HG02870 (cell line): Measurements from ENCODE around the gene FCRLB.
"Not testable (repeated sequence)": the region's sequence is repeated elsewhere in the genome, so short reads cannot be mapped to it uniquely, and the experiment has no call there.

Experiments
- ATAC-seq: cut with Tn5 transposase; IDR thresholded peaks from one replicate; pipeline ENCODE4 v1.9.1; 2021; ENCODE audit warnings: mild to moderate bottlenecking, moderate library complexity; ENCODE audit not compliant: unreplicated experiment

Gene FCRLB, protein sequence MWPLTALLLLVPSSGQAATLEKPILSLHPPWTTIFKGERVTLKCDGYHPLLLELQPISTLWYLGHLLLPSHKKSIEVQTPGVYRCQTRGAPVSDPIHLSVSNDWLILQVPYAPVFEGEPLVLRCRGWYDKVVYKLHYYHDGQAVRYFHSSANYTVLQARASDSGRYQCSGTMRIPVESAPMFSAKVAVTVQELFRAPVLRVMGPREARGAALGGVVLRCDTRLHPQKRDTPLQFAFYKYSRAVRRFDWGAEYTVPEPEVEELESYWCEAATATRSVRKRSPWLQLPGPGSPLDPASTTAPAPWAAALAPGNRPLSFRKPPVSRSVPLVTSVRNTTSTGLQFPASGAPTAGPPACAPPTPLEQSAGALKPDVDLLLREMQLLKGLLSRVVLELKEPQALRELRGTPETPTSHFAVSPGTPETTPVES

DNA sequence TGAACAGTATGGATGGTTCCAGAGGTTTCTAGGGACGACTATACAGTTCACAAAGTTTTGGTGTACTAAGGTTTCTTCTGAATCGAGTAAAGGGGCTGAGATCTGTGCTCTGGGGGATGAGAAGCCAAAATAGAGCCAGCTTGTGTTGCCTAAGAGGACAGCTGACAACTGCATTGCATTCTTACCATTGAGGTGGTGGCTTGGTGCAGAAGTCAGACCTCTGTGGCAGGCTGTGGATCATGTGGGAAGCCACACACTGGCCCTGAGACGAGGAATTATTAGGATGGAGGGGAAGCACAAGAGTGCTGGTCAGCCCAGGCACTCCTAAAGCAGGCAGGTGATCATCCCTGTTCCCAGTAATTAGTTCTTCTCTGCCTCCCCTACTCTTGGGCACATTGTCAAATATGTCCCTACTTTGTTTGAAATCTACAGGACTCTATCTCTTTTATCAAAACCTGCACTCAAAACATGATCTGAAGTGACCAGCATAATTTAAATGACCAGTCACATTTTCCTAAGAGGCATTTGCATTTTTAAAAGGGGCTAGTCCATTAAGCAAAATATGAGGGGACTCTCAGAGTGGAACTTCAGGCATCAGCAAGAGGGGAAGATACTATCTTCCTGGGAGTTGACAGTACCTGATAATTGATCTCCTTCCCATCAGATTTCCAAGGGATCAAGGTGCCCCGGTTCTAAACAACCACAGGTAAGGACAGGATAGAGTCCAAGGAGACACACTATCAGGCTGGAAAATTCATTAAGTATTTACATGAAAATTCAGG is at the start of gene FCRLB:
TSS of gene FCRLB (plus strand) at position 589 of the 782 bp plus-strand sequence. CDS start 1,129 bp downstream, outside the sequence.
- ATAC-seq = no peak

DNA sequence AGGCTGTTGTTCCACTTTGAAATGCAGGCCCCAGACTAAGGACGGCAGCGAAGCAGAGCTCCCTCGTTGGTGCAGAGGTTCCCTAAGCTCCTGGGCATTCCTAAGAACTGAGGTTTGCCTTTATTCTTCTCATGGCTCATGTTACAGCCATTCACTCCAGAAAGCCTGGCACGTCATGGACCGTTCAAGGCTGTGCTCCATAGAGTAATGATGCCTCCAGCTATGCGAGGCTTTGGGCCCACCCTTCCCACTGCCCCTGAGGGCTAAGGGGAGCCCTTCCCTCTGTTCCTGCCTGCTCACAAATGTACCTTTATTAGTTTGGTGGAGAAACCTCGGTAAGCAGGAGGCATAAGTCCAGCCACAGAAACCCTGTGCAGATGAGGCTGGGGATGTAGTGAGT is 47.9 kb upstream of the FCRLB start:
- ATAC-seq = not testable (repeated sequence)

DNA sequence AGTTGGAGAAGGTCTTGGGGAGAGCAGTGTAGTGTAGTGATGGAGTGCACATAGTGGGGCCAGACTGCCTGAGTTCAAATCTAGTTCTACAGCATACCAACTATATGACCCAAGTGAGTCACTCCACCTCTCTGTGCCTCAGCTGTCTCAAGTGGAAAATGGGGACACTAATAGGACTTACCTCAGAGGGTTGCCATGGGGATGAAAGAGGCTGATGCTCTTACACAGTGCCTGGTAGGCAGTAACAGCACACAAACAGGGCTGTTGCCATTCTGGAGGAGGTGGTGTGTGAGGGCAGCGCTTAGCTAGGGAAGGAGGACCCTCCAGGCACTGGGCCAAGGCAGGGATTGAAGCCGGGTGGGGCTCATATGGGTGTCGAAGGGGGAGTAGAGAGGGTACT is 46.9 kb upstream of the FCRLB start:
- ATAC-seq = not testable (repeated sequence)

DNA sequence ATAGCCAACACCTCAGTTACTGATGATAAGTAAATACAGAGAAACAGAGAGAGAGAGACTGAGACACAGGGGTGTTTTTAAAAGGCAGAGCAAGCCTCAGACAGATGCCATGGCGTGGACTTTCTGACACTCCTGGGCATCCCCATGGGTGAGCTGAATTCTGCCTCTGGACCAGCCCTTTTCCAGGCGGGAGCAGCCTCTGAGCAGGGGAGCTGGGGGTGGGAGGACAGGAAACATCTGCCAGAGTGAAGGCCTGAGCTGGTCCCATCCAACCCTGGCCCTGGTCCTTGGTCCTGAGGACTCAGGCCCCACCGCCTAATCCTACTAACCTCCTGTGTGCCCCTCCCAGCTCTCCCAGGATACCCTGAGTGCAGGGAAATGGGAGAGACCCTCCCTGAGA is 46.4 kb upstream of the FCRLB start:
- not testable (repeated sequence) for ATAC-seq

DNA sequence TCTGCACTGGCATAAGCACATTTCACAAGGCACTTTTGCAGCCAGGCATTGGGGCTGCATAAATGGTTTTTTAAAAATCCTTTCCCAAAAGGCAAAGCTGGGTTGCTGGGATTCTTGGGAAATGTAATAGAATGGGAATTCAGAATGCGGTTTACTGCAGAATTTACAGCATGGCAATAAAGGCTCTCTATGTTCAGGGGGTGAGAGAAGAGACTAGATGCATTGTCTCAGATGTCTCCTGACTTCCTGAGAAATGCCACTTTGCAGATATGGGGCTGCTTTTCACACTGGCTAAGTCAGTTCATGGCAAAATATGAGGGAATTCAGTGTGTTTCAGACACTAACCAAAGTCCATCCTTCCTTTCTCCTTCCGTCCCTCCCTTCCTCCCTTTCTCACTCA is 44.9 kb upstream of the FCRLB start:
- no peak for ATAC-seq

DNA sequence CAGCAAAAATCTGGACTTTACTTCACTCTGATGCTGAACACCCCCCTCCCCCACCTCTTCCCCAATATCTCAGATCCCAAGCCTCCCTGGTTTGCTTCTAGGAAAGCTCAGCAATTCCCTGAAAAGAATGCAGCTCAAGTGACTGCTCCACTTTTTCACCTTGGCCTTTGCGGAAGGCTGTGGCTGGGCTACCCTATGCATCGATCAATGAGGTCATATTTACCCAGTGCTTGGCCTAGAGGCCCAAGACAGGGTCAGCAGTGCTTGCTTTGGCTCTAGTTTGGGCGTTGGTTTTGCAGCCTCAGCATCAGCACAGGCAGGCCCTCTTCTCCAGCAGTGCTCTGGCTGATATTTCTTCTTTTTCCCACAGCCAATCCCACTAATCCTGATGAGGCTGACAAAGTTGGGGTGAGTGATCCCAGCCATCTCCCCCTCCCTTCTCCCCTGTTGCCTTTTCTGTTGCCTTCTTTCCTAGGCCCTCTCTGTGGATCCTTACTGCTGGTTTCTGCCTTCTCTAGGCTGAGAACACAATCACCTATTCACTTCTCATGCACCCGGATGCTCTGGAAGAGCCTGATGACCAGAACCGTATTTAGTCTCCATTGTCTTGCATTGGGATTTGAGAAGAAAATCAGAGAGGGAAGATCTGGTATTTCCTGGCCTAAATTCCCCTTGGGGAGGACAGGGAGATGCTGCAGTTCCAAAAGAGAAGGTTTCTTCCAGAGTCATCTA is 44.2 kb upstream of the FCRLB start:
- no peak for ATAC-seq

DNA sequence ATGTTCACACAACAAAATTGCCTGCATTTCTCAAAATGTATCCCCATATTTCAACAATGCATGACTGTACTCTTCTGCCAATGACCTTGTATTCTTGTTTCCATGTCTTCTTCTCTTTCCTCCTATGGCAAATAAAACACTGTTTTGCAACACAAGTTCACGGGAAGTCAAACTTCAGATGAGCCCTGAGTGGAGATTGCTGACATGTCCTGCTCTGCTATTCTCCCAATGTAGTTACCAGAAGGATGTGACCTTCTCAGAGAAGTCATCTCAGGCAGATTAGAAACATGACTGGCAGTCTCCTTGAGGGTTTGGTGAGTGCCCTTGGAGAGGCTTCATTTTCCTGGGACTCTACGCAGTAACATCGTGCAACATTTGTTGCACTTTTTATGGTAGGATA is 42.8 kb upstream of the FCRLB start:
- ATAC-seq = no peak

DNA sequence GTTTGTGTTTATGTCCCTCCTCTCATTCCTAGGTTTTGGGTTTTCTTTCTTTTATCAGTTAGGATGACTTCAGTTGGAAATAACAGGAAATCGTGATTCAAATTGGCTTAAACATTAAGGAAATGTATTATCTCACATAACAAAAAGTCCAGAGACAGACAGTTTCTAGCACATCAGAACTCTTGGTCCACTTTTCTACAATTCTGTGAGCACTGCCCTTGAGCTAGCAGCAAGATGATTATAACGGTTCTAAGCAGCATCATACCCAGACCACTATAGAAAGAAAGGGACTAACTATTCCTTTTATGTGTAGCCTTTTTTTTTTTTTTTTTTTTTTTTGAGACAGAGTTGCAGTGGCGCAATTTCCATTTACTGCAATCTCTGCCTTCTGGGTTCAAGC is 39.5 kb upstream of the FCRLB start:
- no peak for ATAC-seq

DNA sequence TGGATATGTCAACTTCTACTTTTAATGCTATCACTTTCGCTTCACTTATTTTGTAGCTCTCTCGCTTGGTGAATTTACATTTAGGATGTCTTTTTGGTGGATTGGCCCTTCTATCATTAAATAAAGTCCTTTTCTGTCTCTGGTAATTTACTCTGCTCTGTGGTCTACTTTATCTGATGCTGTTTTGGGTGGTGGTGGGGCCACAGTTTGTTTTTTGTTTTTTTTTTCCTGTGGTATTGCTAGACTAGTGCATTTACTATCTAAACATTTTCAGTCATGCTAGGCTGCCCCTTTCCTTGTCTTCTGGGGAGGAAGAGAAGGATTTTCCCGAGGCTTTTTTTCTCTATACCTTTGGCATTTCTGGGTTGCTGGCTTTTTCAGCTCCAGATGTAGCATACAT is 32.4 kb upstream of the FCRLB start:
- ATAC-seq = no peak

DNA sequence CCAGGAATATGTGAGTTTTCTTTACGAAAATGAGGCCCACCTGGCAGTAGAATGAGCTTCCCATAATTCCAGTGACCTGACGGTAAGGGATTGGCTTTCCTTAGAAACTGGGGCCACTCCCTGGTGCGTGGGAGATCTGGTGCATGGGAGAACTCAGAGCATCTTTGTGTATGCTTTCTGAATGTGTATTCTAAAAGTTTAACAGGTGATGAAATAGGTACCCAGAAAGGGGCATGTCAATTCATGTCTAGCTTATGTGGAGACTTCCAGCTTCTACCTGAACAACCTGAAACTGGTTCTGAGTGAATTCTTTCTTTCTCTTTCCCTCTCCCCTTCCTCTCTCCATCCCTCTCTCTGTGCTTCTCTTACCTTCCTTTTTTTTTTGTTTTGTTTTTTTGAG is 29.5 kb upstream of the FCRLB start:
- ATAC-seq = no peak

DNA sequence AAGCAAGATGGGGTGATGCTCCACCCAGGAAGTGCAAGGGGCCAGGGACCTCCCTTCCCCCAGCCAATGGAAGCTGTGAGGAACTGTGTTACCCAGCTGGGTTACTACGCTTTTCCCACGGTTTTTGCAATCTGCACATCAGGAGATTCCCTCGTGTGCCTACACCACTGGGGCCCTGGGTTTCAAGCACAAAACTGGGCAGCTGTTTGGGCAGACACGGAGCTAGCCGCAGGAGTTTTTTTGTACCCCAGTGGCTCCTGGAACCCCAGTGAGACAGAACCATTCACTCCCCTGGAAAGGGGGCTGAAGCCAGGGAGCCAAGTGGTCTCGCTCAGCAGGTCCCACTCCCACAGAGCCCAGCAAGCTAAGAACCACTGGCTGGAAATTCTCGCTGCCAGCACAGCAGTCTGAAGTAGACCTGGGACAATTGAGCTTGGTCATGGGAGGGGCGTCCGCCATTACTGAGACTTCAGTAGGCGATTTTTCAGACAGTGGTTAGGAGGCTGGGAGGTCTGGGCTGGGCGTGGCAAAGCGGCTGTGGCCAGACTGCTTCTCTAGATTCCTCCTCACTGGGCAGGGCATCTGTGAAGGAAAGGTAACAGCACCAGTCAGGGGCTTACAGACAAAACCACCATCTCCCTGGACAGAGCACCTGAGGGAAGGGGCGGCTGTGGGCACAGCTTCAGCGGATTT is 28.2 kb upstream of the FCRLB start:
- not testable (repeated sequence) for ATAC-seq

DNA sequence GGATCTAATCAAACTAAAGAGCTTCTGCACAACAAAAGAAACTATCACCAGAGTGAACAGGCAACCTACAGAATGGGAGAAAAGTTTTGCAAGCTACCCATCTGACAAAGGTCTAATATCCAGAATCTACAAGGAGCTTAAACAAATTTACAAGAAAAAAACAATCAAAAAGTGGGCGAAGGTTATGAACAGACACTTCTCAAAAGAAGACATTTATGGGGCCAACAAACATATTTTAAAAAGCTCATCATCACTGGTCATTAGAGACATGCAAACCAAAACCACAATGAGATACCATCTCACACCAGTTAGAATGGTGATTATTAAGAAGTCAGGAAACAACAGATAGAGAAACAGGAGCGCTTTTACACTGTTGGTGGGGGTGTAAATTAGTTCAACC is 23.0 kb upstream of the FCRLB start:
- ATAC-seq = not testable (repeated sequence)

DNA sequence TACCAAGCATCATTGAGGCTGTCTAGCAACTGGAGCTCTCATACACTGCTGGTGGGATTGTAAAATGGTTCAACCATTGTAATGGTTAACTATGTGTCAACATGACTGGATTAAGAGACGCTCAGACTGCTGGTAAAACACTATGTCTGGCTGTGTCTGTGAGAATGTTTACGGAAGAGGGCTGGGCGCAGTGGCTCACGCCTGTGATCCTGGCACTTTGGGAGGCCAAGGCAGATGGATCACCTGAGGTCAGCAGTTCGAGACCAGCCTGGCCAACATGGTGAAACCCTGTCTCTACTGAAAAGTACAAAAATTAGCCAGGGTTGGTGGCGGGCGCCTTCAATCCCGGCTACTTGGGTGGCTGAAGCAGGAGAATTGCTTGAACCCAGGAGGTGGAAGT is 19.1 kb upstream of the FCRLB start:
- no peak for ATAC-seq

DNA sequence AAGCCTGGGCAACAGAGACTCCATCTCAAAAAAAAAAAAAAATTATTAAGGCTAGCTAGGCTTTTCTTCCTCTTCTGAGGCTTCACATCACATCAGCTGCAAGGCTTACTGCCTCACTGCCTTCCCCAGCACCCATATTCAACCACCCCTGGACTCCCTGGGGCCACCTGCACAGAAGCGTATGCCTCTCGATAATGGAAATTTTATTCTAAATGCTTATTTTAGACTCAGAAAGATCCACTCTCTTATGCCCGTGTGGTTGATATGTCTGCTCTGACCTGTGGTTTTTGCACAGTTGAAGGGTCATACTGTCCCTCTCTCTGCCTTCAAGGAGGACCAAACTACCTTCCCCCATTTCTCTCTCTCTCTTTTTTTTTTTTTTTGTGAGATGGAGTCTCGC is 15.8 kb upstream of the FCRLB start:
- ATAC-seq = no peak

DNA sequence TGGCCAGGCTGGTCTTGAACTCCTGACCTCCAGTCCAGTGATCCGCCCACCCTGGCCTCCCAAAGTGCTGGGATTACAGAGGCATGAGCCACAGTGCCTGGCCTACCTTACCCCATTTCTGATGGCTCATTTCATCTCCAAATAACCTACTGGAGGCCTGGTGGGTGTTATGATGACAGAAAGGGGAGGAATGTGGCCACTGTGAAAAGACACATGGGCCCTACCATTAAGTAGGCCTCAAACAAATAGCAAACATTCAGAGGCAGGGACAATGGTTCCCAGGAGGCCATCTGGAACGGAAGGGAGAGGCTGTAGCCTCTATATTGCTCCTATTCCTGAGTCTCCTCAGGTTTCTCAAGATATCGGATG is 15.2 kb upstream of the FCRLB start:
- ATAC-seq = no peak

DNA sequence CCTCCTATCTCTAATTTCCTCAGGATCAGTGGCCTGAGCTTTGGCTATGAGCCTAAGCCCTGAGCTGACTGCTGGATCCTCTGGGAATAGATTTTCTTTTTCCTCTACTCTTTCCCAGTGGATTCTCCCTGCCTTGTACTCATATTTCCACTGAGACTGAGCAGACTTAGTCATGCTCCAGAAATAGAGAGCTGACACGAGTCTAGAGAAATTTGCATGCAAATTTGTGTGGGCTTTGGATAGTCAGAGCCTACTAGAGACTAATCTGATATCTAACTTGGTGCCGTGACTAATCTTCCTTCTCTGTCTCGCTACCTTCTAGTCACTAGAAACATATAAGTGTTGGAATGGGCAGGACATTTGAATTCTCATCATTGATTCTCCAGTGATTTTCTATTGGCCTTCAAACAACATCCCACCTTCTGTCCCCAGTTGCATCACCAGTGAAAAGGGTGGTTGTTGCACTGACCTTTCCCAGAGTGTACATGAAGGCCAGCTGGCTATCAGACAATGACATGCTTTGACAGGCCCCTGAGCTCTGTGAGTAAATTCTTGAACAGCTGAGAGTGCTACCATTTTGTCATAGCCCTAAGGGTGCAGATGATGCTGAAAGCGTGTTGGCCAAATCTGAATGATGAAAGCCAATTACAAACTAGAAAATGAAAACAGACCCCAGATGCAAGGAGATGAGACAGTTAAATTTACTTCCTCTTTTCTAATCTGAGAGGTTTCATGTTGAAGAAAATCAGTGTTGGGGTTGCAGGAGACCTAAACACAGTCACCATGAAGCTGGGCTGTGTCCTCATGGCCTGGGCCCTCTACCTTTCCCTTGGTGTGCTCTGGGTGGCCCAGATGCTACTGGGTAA is 14.6 kb upstream of the FCRLB start, which contains the start of gene FCRLA:
TSS of gene FCRLA (plus strand) at position 748 of the 866 bp plus-strand sequence. CDS start at position 784, 36 bp downstream.
- peak; percentile 75 for ATAC-seq

DNA sequence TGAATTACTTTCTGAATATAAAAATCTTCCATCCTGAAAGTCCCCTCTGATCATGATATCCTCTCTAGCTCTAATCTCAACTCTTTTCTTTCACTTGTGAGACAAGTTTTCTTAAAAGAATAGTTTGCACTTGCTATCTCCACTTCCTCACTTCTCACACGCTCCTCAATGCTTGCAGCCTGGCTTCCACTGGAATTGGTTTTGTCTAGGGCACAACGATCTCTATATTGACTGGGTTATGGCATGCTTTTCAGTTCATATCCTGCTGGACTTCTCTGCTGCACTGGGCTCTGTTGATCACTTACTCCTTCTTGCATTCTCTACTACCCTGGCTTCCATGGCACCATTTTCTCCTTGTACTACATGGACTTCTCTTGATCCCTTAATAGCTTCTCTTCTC is 13.8 kb upstream of the FCRLB start:
- ATAC-seq = no peak

DNA sequence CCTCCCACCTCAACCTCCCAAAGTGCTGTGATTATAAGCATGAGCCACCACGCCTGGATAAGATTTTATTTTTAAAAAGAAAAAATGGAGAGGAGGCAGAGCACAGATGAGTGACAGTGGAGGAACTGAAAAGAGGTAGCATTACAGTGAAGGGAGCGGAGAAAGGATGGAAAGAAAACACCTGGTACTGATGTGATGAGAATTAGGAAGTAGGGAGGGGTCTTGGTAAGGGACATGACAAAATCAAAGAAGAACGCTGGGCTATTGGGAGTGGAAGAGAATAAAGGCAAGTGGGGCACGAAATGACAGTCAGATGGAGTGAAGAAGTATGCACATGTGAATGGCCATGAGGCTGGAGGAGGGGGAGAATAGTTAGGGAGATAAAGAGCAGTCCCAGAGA is 12.0 kb upstream of the FCRLB start:
- no peak for ATAC-seq

DNA sequence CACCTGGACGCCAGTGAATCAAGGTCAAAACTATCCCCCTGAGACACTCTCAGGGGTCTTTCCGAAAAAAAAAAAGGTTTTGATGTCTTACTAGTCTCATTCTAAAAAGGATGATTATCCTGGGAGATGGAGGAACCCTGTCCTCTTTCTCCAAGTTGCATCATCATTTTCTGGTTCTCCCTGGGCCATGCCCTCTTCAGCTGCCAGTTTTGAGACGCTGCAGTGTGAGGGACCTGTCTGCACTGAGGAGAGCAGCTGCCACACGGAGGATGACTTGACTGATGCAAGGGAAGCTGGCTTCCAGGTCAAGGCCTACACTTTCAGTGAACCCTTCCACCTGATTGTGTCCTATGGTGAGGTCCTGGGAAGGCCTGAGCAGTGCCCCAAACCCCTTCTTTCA is 10.8 kb upstream of the FCRLB start:
- ATAC-seq = no peak
